Coronary artery (tissue), 2 donors: Measurements from ENCODE around the gene KRT78.
"Not testable (repeated sequence)": the region's sequence is repeated elsewhere in the genome, so short reads cannot be mapped to it uniquely, and the experiment has no call there.

Source experiments
- DNase-seq: peaks from one replicate; pipeline ENCODE4 v3.0.0-alpha.2; 2017; ENCODE audit warnings: low spot score
- H3K27ac ChIP-seq, 2 donors: fragments of 200-600 bp; sonication (generic); one replicate each; pipeline ENCODE4 v1.5.1; 2016 to 2019
- H3K4me3 ChIP-seq: fragments of 200-600 bp; sonication (generic); 2 replicates; pipeline ENCODE4 v1.5.1; 2016; ENCODE audit warnings: mild to moderate bottlenecking, moderate library complexity
- TF ChIP-seq, protein P1 (sequence below): fragments of 200-600 bp; sonication (generic); IDR thresholded peaks from one replicate; pipeline ENCODE4 v1.5.1; 2019; ENCODE audit warnings: antibody characterized with exemption

Gene KRT78

DNA sequence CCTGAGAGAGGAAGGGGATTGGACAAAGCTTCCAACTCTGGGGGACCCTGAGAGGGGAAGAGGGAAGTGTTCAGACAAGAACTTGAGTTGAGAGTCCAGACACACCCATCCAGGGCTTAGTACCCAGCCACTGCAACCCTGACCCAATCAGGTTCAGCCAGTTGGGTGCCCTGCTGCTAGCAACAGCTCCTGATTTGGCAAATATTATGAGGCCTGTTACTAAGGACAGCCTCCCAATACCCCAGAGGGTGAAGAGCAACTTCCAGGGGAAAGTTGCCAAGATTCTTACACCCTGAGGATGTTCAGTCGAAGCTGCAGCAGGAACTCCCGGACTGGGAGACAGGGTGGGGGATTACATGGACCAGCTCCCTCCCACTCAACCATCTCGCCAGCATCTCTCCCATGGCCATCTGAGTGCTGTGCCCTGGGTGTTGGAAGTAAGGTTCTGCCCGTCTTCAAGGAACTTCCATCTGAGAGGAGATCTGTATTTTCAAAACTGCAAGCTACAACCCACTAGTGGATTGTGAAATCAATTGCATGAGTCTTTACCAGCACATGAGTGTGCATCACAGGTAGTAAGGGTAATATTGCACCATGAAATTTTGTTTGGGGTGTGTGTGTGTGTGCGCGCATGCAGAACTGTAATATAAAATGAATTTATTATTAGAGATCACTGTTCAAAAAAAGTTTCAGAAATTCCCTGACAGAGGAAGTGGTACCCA lies 11.5 kb upstream of the KRT78 start:
- H3K4me3 ChIP-seq, result no peak overlapping the region
- DNase-seq, result no peak
- TF ChIP-seq, protein P1, sequence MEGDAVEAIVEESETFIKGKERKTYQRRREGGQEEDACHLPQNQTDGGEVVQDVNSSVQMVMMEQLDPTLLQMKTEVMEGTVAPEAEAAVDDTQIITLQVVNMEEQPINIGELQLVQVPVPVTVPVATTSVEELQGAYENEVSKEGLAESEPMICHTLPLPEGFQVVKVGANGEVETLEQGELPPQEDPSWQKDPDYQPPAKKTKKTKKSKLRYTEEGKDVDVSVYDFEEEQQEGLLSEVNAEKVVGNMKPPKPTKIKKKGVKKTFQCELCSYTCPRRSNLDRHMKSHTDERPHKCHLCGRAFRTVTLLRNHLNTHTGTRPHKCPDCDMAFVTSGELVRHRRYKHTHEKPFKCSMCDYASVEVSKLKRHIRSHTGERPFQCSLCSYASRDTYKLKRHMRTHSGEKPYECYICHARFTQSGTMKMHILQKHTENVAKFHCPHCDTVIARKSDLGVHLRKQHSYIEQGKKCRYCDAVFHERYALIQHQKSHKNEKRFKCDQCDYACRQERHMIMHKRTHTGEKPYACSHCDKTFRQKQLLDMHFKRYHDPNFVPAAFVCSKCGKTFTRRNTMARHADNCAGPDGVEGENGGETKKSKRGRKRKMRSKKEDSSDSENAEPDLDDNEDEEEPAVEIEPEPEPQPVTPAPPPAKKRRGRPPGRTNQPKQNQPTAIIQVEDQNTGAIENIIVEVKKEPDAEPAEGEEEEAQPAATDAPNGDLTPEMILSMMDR, result no peak
- H3K27ac ChIP-seq, result no peak overlapping the region

DNA sequence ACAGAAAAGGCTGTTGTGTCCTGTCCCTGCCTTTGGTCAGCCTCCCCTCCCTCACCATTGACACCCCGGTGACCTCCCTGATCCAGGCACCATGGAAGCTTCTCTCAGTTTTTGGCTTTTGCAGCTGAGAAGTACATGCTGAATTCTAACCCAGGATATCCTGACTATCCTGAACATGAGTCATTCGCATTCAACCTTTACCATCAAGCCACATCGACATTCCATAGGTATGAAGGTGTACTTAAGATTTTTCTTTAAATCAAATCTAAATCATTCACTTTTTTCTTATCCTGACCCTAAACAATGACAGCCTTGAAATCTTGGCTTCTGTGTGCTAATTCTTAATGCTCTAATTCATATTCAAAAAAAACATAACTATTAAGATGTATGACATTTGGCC lies 8.7 kb upstream of the KRT78 start:
- no peak for DNase-seq
- Histone ChIP-seq H3K4me3 (no peak overlapping the region), H3K27ac (no peak overlapping the region)
- TF ChIP-seq, protein P1, result no peak

DNA sequence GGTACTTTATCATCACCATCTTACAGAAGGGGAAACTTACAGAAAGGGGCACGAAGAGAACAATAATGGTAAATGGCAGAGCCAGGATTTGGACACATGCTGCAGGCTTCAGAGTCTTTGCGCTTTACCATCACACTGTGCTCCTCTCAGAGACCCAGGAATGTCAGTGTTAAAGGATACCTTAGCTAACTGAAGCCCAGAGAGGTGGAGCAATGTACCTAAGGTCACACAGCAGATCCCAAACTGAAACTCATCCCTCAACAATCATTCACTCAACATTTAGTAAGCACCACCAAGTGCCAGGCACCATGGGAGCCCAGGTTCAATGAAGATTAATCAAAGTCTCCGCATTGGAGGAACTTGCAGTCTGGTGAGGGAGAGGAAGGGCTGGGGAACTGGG lies 8.0 kb upstream of the KRT78 start:
- TF ChIP-seq, protein P1, result no peak
- Histone ChIP-seq H3K27ac (no peak overlapping the region), H3K4me3 (no peak overlapping the region)
- DNase-seq, result no peak

DNA sequence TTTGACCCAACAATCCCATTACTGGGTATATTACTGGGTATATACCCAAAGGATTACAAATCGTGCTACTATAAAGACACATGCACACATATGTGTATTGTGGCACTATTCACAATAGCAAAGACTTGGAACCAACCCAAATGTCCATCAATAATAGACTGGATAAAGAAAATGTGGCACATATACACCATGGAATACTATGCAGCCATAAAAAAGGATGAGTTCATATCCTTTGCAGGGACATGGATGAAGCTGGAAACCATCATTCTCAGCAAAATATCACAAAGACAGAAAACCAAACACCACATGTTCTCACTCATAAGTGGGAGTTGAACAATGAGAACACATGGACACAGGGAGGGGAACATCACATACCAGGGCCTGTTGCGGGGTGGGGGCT lies 7.3 kb upstream of the KRT78 start:
- DNase-seq, H3K27ac ChIP-seq, H3K4me3 ChIP-seq: not testable (repeated sequence)

DNA sequence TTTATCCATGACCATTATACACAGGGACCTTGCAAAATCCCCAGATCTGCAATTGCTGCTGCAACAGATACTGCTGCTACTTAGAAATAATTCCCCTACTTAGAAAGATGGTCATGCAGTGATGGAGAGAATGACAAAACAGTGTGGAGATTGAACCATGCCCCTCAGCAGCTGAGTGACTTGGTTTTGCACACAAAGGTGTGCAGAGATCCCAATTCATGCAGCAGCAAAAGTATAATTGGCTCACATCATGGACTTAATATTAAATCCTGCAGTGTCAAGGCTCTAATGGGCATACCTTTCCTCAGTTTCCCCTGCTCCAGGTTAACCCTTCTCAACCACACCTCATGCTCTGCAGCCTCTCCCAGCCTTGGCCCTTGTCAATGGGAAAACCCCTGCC lies 3.0 kb upstream of the KRT78 start:
- DNase-seq, result no peak
- no peak overlapping the region for H3K4me3 ChIP-seq
- no peak overlapping the region for H3K27ac ChIP-seq
- TF ChIP-seq, protein P1, result no peak

DNA sequence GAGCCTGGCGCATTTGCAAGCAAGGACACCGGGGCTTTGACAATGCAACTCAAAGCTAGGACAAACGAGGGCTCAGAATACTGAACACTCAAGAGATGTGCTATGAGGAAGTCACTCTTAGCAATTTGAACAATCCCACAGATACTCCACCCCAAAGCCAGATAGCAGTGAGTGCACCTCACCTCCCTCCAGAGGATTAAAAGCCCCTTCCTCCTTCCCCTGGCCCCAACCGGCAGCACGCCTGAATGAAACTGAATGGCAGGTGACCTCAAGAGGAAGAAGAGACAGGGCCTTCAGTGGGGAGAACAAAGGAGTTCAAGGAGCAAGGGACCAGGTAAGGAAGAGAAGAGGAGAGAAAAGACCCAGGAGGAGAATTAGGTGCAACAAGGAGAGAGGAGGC lies 1.9 kb upstream of the KRT78 start:
- DNase-seq, result no peak
- no peak overlapping the region for H3K4me3 ChIP-seq
- H3K27ac ChIP-seq, result no peak overlapping the region
- TF ChIP-seq, protein P1, result no peak

DNA sequence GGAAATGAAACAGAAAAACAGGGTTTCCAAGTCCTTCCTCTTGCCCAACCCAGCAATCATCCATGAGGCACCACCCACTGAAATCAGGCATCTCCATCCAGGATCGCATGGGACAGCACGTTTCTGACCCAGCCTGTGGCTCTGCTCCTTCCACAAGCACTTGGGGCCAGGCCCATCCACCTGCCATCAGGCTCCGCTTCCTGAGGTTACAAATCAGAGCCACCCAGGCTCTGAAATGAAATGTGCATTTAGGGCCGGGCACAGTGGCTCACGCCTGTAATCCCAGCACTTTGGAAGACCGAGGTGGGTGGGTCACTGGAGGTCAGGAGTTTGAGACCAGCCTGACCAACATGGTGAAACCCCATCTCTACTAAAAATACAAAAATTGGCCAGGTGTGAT lies 717 bp upstream of the KRT78 start:
- no peak for DNase-seq
- TF ChIP-seq, protein P1, result no peak
- no peak overlapping the region for H3K4me3 ChIP-seq
- H3K27ac ChIP-seq, result no peak overlapping the region
